ENCODE data around the gene VWA5B1.

VWA5B1 gene

DNA sequence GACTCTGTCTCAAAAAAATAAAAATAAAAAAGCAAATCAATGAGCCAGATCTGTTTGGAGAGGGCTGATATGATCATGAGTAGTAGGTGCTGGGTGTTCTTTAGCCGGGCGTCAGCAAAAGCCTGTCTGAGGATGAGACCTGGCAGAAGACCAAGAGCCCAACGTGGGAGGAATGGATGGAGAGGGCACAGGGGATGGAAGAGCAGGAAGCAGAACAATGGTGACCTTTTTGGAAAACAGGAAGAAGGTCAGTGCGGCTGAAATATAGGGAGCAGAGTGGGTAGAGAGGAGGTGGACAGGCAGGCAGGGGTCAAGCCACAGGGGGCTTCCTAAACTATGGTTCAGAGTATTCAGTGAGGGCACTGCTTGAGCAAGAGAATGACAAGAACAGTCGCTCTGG is 30.9 kb downstream of the VWA5B1 start:
- Histone ChIP-seq H3K4me1 (ENCODE audit: control insufficient read depth, insufficient read depth, low read length) (peaks cover 9% of the 10 kb centered on the region), H3K27ac (ENCODE audit: insufficient read depth, low read depth, low read length, poor library complexity, severe bottlenecking) (no peak overlapping the region), H3K9me3 (ENCODE audit: control insufficient read depth, low read length) (no peaks in the 10 kb centered on the region), H3K36me3 (ENCODE audit: control insufficient read depth, insufficient read depth, low read length) (no peaks in the 10 kb centered on the region), H3K4me3 (ENCODE audit: insufficient read depth, low read depth, low read length) (no peak overlapping the region), H3K27me3 (ENCODE audit: control insufficient read depth, insufficient read depth, low read length, poor library complexity, severe bottlenecking) (no peaks in the 10 kb centered on the region)
- 85 to 87% methylated on average over 5 of the region's 5 CpGs for WGBS, 2 experiments

DNA sequence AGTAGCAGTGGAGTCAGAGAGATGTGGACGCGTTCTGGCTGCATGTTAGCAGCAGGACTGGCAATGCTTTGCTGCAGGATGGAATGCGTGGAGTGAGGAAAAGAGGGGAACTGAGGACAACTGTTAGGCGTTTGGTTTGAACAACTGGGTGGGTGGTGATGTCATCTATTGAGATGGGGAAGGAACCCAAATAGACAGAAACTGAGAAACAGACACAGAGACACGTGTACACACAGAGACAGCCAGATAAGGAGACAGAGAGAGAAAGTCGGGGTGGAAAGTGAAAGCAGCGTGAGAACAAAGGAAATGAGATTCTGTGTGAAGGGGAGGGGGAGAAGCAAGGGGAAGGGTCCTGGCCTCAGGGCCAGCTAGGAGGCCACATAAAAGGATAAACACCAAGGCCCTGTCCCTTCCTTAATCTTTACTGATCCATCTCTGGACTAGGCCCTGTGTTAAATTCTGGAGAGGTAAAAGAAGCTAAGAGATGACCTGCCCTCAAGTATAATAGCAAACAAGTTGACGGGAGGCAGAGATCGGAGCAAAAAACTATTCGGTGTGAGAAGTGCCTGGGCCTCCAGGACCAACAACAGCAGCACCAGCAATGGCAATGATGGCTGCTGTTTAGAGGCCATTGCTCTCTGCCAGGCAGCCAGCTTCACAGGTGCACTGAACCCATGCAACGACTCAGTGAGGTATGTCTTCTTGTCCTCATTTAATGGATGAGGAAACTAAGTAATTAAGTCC is 31.6 kb downstream of the VWA5B1 start:
- H3K36me3 ChIP-seq (ENCODE audit: control insufficient read depth, insufficient read depth, low read length), result no peaks in the 10 kb centered on the region
- H3K27me3 ChIP-seq (ENCODE audit: control insufficient read depth, insufficient read depth, low read length, poor library complexity, severe bottlenecking), result no peaks in the 10 kb centered on the region
- H3K4me3 ChIP-seq (ENCODE audit: insufficient read depth, low read depth, low read length), result no peak overlapping the region
- H3K9me3 ChIP-seq (ENCODE audit: control insufficient read depth, low read length), result no peaks in the 10 kb centered on the region
- peaks cover 9% of the 10 kb centered on the region for H3K4me1 ChIP-seq (ENCODE audit: control insufficient read depth, insufficient read depth, low read length)
- no peak overlapping the region for H3K27ac ChIP-seq (ENCODE audit: insufficient read depth, low read depth, low read length, poor library complexity, severe bottlenecking)
- 80 to 81% methylated on average over 11 of the region's 11 CpGs for WGBS, 2 experiments

DNA sequence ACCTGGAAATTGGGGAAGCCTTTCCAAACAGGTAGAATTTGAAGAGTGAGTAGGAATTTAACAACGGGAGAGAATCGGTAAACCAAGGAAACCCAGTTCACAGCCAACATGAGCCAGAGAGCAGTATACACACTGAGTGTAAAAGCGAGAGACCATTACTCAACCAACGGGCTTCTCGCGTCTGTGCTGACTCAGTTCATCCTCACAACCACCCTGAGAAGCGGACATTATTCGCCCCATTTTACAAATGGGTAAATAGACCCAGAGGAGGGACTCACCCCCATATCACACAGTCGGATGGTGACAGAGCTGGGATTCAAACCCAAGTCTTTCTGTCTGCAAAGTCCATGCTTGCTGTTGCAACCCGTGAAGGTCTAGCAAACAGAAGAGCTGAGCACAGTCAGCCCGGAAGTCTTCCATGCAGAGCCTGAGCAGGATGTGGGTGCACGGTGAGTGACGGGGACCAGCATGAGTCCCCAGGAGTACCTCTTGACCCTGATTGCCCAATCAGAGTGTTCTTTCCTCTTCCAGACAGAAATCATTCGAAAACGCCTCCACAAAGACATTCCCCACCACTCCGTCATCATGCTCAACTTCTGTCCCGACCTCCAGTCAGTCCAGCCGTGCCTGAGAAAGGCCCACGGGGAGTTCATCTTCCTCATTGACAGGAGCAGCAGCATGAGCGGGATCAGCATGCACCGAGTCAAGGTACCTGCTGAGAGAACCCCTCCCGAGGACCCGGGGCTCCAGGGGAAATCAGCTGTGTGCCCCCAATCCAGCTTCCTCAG is 32.3 kb downstream of the VWA5B1 start:
- no peak overlapping the region for H3K4me3 ChIP-seq (ENCODE audit: insufficient read depth, low read depth, low read length)
- H3K4me1 ChIP-seq (ENCODE audit: control insufficient read depth, insufficient read depth, low read length), result peaks cover 9% of the 10 kb centered on the region
- H3K27ac ChIP-seq (ENCODE audit: insufficient read depth, low read depth, low read length, poor library complexity, severe bottlenecking), result no peak overlapping the region
- 90 to 91% methylated on average over 23 of the region's 23 CpGs for WGBS, 2 experiments
- no peaks in the 10 kb centered on the region for H3K27me3 ChIP-seq (ENCODE audit: control insufficient read depth, insufficient read depth, low read length, poor library complexity, severe bottlenecking)
- H3K36me3 ChIP-seq (ENCODE audit: control insufficient read depth, insufficient read depth, low read length), result no peaks in the 10 kb centered on the region
- no peaks in the 10 kb centered on the region for H3K9me3 ChIP-seq (ENCODE audit: control insufficient read depth, low read length)

- no peaks in the 10 kb centered on the region for H3K9me3 ChIP-seq (ENCODE audit: control insufficient read depth, low read length)
- H3K27me3 ChIP-seq (ENCODE audit: control insufficient read depth, insufficient read depth, low read length, poor library complexity, severe bottlenecking), result no peaks in the 10 kb centered on the region
- peaks cover 9% of the 10 kb centered on the region for H3K4me1 ChIP-seq (ENCODE audit: control insufficient read depth, insufficient read depth, low read length)
- H3K27ac ChIP-seq (ENCODE audit: insufficient read depth, low read depth, low read length, poor library complexity, severe bottlenecking), result no peak overlapping the region
- no peak overlapping the region for H3K4me3 ChIP-seq (ENCODE audit: insufficient read depth, low read depth, low read length)
- WGBS, 2 experiments, result 89 to 97% methylated on average over 2 to 3 of the region's 3 CpGs
- H3K36me3 ChIP-seq (ENCODE audit: control insufficient read depth, insufficient read depth, low read length), result no peaks in the 10 kb centered on the region
Measured at GRCh38 chr1:20323613-20323920, 32.9 kb downstream of the VWA5B1 start.

- no peaks in the 10 kb centered on the region for H3K27me3 ChIP-seq (ENCODE audit: control insufficient read depth, insufficient read depth, low read length, poor library complexity, severe bottlenecking)
- no peaks in the 10 kb centered on the region for H3K9me3 ChIP-seq (ENCODE audit: control insufficient read depth, low read length)
- no peaks in the 10 kb centered on the region for H3K36me3 ChIP-seq (ENCODE audit: control insufficient read depth, insufficient read depth, low read length)
- H3K27ac ChIP-seq (ENCODE audit: insufficient read depth, low read depth, low read length, poor library complexity, severe bottlenecking), result no peak overlapping the region
- H3K4me3 ChIP-seq (ENCODE audit: insufficient read depth, low read depth, low read length), result no peak overlapping the region
- peaks cover 9% of the 10 kb centered on the region for H3K4me1 ChIP-seq (ENCODE audit: control insufficient read depth, insufficient read depth, low read length)
- 82 to 91% methylated on average over 8 of the region's 8 CpGs for WGBS, 2 experiments
Measured at GRCh38 chr1:20324704-20325406, 34.2 kb downstream of the VWA5B1 start.

DNA sequence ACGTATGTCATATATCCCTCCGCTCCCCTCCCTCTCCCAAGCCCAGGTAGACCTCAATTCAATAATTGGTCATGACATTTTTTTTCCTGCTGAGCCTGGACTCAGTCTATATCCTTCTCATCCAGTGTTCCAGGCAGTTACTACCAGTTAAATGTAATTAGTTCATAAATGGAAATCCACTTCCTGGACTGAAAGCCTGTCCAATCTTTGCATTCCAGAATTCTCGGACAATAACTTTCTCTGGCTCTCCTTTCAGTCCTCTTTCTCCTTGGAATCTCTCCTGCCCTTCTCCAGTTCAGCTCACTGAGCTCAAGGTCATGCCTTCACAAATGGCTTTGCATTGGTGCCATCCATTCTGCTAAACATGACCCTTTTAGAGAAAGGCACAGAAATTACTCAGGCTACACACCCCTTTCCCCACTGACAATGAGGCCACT is 34.8 kb downstream of the VWA5B1 start:
- Histone ChIP-seq H3K4me1 (ENCODE audit: control insufficient read depth, insufficient read depth, low read length) (peaks cover 9% of the 10 kb centered on the region), H3K27ac (ENCODE audit: insufficient read depth, low read depth, low read length, poor library complexity, severe bottlenecking) (no peak overlapping the region), H3K36me3 (ENCODE audit: control insufficient read depth, insufficient read depth, low read length) (no peaks in the 10 kb centered on the region), H3K9me3 (ENCODE audit: control insufficient read depth, low read length) (no peaks in the 10 kb centered on the region), H3K4me3 (ENCODE audit: insufficient read depth, low read depth, low read length) (no peak overlapping the region), H3K27me3 (ENCODE audit: control insufficient read depth, insufficient read depth, low read length, poor library complexity, severe bottlenecking) (no peaks in the 10 kb centered on the region)
- 71 to 73% methylated on average over 3 of the region's 3 CpGs for WGBS, 2 experiments

DNA sequence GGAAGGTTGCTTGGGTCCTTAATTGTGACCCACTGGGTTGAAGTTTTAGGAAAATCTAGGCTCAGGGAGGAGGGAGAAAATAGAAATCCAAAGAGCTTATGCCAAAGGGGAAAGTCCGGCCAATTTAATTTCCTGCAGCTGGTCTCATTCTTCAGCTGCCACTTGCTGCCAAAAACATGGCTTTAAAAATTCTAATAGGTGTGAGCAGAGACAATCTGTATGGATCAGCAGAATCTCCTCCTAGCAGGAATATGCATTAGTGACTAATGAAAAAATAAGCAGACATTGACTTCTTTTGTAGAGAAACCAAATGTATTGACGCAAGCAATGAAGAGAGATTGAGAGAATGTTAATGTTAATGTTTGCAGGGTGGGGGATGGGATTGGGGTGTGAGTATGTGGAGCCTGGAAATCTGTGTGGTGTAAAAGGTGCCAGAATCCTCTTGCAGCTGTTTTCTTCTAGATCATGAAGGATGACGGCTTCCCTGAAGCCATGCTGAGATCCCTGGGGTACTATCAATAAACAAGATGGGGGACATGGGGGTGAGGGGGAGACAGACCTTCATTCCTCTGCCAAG is 35.3 kb downstream of the VWA5B1 start:
- WGBS, 2 experiments, result 77 to 83% methylated on average over 3 of the region's 3 CpGs

DNA sequence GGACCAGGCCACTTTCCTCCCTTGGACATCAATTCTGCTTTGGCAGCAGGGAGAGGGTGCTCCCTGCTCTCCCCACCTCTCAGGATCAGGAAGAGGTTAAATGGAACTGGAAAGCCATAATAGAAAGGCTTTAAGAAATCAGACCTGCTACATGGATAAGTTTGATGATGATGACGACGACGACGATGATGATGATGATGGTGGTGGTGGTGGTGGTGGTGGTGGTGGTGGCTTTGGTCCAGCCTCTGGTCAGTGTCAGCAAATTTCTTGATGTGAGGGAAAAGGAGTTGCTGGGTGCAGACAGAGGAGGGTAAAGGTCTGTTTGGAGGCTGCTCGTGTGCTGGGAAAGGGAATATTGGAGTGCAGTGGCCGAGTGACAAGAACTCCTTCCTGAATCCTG is 36.8 kb downstream of the VWA5B1 start:
- Histone ChIP-seq H3K9me3 (ENCODE audit: control insufficient read depth, low read length) (no peaks in the 10 kb centered on the region), H3K4me3 (ENCODE audit: insufficient read depth, low read depth, low read length) (no peak overlapping the region), H3K4me1 (ENCODE audit: control insufficient read depth, insufficient read depth, low read length) (no peaks in the 10 kb centered on the region), H3K36me3 (ENCODE audit: control insufficient read depth, insufficient read depth, low read length) (no peaks in the 10 kb centered on the region), H3K27ac (ENCODE audit: insufficient read depth, low read depth, low read length, poor library complexity, severe bottlenecking) (no peak overlapping the region), H3K27me3 (ENCODE audit: control insufficient read depth, insufficient read depth, low read length, poor library complexity, severe bottlenecking) (no peaks in the 10 kb centered on the region)
- WGBS, 2 experiments, result 83 to 86% methylated on average over 6 of the region's 6 CpGs

More for the DNA sequence above, 35.3 kb downstream of the VWA5B1 start:
- no peak overlapping the region for H3K4me3 ChIP-seq (ENCODE audit: insufficient read depth, low read depth, low read length)
- H3K27ac ChIP-seq (ENCODE audit: insufficient read depth, low read depth, low read length, poor library complexity, severe bottlenecking), result no peak overlapping the region
- H3K4me1 ChIP-seq (ENCODE audit: control insufficient read depth, insufficient read depth, low read length), result peaks cover 9% of the 10 kb centered on the region
- no peaks in the 10 kb centered on the region for H3K27me3 ChIP-seq (ENCODE audit: control insufficient read depth, insufficient read depth, low read length, poor library complexity, severe bottlenecking)
- no peaks in the 10 kb centered on the region for H3K36me3 ChIP-seq (ENCODE audit: control insufficient read depth, insufficient read depth, low read length)
- H3K9me3 ChIP-seq (ENCODE audit: control insufficient read depth, low read length), result no peaks in the 10 kb centered on the region

GRCh38 chr1:20328201-20328600 is 37.5 kb downstream of the VWA5B1 start:
- Histone ChIP-seq H3K36me3 (ENCODE audit: control insufficient read depth, insufficient read depth, low read length) (no peaks in the 10 kb centered on the region), H3K27me3 (ENCODE audit: control insufficient read depth, insufficient read depth, low read length, poor library complexity, severe bottlenecking) (no peaks in the 10 kb centered on the region), H3K4me1 (ENCODE audit: control insufficient read depth, insufficient read depth, low read length) (no peaks in the 10 kb centered on the region), H3K9me3 (ENCODE audit: control insufficient read depth, low read length) (no peaks in the 10 kb centered on the region), H3K27ac (ENCODE audit: insufficient read depth, low read depth, low read length, poor library complexity, severe bottlenecking) (no peak overlapping the region), H3K4me3 (ENCODE audit: insufficient read depth, low read depth, low read length) (no peak overlapping the region)
- WGBS, 2 experiments, result 87 to 88% methylated on average over 7 of the region's 7 CpGs
